MM.1S (cell line): ENCODE measurements around the gene CTPS2.

Experiments
- EZH2 ChIP-seq: fragments of 300-600 bp; sonication (generic); optimal IDR thresholded peaks from 2 replicates; pipeline ENCODE3; 2017; ENCODE audit warnings: low read depth, mild to moderate bottlenecking, antibody characterized with exemption, low read length, mixed read lengths
- EZH2phosphoT487 ChIP-seq: fragments of 300-600 bp; sonication (generic); IDR thresholded peaks from 2 replicates; pipeline ENCODE4 v1.6.1; 2018; ENCODE audit warnings: antibody characterized with exemption, low read length
- TF ChIP-seq, protein P1 (sequence below): fragments of 300-600 bp; sonication (generic); IDR thresholded peaks from 2 replicates; pipeline ENCODE4 v1.5.1; 2016; ENCODE audit warnings: antibody characterized with exemption, low read length, mixed read lengths

GRCh38 chrX:16635040-16635439 lies 77.4 kb downstream of the CTPS2 start:
- TF ChIP-seq, protein P1, sequence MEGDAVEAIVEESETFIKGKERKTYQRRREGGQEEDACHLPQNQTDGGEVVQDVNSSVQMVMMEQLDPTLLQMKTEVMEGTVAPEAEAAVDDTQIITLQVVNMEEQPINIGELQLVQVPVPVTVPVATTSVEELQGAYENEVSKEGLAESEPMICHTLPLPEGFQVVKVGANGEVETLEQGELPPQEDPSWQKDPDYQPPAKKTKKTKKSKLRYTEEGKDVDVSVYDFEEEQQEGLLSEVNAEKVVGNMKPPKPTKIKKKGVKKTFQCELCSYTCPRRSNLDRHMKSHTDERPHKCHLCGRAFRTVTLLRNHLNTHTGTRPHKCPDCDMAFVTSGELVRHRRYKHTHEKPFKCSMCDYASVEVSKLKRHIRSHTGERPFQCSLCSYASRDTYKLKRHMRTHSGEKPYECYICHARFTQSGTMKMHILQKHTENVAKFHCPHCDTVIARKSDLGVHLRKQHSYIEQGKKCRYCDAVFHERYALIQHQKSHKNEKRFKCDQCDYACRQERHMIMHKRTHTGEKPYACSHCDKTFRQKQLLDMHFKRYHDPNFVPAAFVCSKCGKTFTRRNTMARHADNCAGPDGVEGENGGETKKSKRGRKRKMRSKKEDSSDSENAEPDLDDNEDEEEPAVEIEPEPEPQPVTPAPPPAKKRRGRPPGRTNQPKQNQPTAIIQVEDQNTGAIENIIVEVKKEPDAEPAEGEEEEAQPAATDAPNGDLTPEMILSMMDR, result no peak
- TF ChIP-seq EZH2phosphoT487 (no peak), EZH2 (no peak)
